ENCODE data around the gene ERGIC3.
A peak's percentile ranks its signal among the peaks of the same experiment; 100 is the strongest.

The ERGIC3 gene

GRCh38 chr20:35560541-35560940, 18.7 kb downstream of the ERGIC3 start:
- no peak for DNase-seq (ENCODE audit: low read depth)
- no peak for TF ChIP-seq CTCF (conservative IDR thresholded peaks at IDR 0.05; ENCODE audit: low read depth, low read length)
- H3K4me3 ChIP-seq (ENCODE audit: low read length): no peak overlapping the region

GRCh38 chr20:35561268-35561667, 19.4 kb downstream of the ERGIC3 start:
- TF ChIP-seq CTCF (conservative IDR thresholded peaks at IDR 0.05; ENCODE audit: low read depth, low read length): peak; percentile 64
- no peak overlapping the region for H3K4me3 ChIP-seq (ENCODE audit: low read length)
- peak; percentile 21 for DNase-seq (ENCODE audit: low read depth)

GRCh38 chr20:35561671-35562070, 19.8 kb downstream of the ERGIC3 start:
- no peak for TF ChIP-seq CTCF (conservative IDR thresholded peaks at IDR 0.05; ENCODE audit: low read depth, low read length)
- no peak overlapping the region for H3K4me3 ChIP-seq (ENCODE audit: low read length)
- no peak for DNase-seq (ENCODE audit: low read depth)

GRCh38 chr20:35562541-35563110, 20.7 kb downstream of the ERGIC3 start:
- DNase-seq (ENCODE audit: low read depth): no peak

GRCh38 chr20:35563834-35564233, 22.0 kb downstream of the ERGIC3 start:
- DNase-seq (ENCODE audit: low read depth): no peak
- TF ChIP-seq CTCF (conservative IDR thresholded peaks at IDR 0.05; ENCODE audit: low read depth, low read length): no peak
- H3K4me3 ChIP-seq (ENCODE audit: low read length): no peak overlapping the region

More at GRCh38 chr20:35562541-35563110, 20.7 kb downstream of the ERGIC3 start:
- no peak overlapping the region for H3K4me3 ChIP-seq (ENCODE audit: low read length)
- TF ChIP-seq CTCF (conservative IDR thresholded peaks at IDR 0.05; ENCODE audit: low read depth, low read length): no peak

GRCh38 chr20:35564905-35565304, 23.0 kb downstream of the ERGIC3 start:
- no peak for TF ChIP-seq CTCF (conservative IDR thresholded peaks at IDR 0.05; ENCODE audit: low read depth, low read length)
- H3K4me3 ChIP-seq (ENCODE audit: low read length): no peak overlapping the region
- DNase-seq (ENCODE audit: low read depth): no peak

GRCh38 chr20:35568645-35569044, 26.8 kb downstream of the ERGIC3 start:
- no peak overlapping the region for H3K4me3 ChIP-seq (ENCODE audit: low read length)
- peak; percentile 29 for TF ChIP-seq CTCF (conservative IDR thresholded peaks at IDR 0.05; ENCODE audit: low read depth, low read length)
- DNase-seq (ENCODE audit: low read depth): no peak
